Gastrocnemius medialis (tissue), 4 donors: ENCODE data around the gene TCOF1.

Experiments used
- POLR2A ChIP-seq, 2 donors: fragments of 450-650 bp; IDR thresholded peaks; one replicate each; pipeline ENCODE4 v1.6.1; 2017; ENCODE audit warnings: antibody characterized with exemption in 2 of 2, mild to moderate bottlenecking in 2 of 2, moderate library complexity in 2 of 2
- TF ChIP-seq, protein P1 (sequence below), 5 experiments: fragments of 450-650 bp in 3 of 5; fragments of 200-600 bp in 2 of 5; sonication (generic) in 2 of 5; IDR thresholded peaks in 4 of 5; conservative IDR thresholded peaks in 1 of 5; 1 replicate in 4 of 5; 2 replicates in 1 of 5; pipeline ENCODE4 v1.5.1; 2016 to 2019; ENCODE audit warnings: antibody characterized with exemption in 5 of 5, mild to moderate bottlenecking in 3 of 5, moderate library complexity in 3 of 5

DNA sequence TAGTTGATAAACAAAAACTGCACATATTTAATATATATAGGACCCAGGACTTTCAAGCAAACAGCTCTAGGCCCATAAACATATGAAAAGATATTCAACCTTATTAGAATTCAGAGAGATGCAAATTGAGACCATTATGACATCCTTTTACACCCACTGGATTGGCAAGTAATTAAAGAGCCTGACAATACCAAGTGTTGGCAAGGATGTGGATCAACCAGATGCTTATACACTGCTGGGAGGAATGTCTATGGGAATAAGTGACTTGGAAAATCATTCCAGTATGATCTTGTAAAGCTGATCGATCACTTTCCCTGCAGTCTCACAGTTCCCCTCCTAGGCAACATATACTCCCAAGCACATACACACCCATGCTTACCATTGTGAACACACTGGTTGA lies 15.5 kb upstream of the TCOF1 start:
- TF ChIP-seq, protein P1, sequence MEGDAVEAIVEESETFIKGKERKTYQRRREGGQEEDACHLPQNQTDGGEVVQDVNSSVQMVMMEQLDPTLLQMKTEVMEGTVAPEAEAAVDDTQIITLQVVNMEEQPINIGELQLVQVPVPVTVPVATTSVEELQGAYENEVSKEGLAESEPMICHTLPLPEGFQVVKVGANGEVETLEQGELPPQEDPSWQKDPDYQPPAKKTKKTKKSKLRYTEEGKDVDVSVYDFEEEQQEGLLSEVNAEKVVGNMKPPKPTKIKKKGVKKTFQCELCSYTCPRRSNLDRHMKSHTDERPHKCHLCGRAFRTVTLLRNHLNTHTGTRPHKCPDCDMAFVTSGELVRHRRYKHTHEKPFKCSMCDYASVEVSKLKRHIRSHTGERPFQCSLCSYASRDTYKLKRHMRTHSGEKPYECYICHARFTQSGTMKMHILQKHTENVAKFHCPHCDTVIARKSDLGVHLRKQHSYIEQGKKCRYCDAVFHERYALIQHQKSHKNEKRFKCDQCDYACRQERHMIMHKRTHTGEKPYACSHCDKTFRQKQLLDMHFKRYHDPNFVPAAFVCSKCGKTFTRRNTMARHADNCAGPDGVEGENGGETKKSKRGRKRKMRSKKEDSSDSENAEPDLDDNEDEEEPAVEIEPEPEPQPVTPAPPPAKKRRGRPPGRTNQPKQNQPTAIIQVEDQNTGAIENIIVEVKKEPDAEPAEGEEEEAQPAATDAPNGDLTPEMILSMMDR (IDR thresholded peaks at IDR 0.05 in 4 of 5, conservative IDR thresholded peaks at IDR 0.05 in 1 of 5), result no peak
- TF ChIP-seq POLR2A (IDR thresholded peaks at IDR 0.05), result no peak
